HG03558 (cell line): ENCODE results near the gene FNDC5.
A peak's percentile ranks its signal among the peaks of the same experiment; 100 is the strongest.

ENCODE experiments used
- ATAC-seq: cut with Tn5 transposase; IDR thresholded peaks from one replicate; pipeline ENCODE4 v1.9.1; 2021; ENCODE audit warnings: moderate number of reproducible peaks; ENCODE audit not compliant: unreplicated experiment; ENCODE audit errors: extremely low read depth

The FNDC5 gene

GRCh38 chr1:32825181-32825580, 45.5 kb downstream of the FNDC5 start:
- ATAC-seq: no peak

GRCh38 chr1:32818804-32819541, 51.7 kb downstream of the FNDC5 start:
- ATAC-seq: peak; percentile 43

- ATAC-seq: peak; percentile 6
Measured at GRCh38 chr1:32817815-32818786, 52.6 kb downstream of the FNDC5 start.

GRCh38 chr1:32817159-32817814, 53.4 kb downstream of the FNDC5 start, which contains the start of the genes S100PBP and YARS1:
Gene S100PBP (plus strand): TSS chr1:32817653. CDS start chr1:32826100, 8,447 bp downstream.
Gene YARS1 (minus strand): TSS chr1:32817358. CDS start chr1:32817244, 114 bp downstream.
- ATAC-seq: peak; percentile 61

- no peak for ATAC-seq
Measured at GRCh38 chr1:32816676-32817158, 54.0 kb downstream of the FNDC5 start.

GRCh38 chr1:32813941-32814739, 56.6 kb downstream of the FNDC5 start:
- no peak for ATAC-seq
